ENCODE data around the gene KRT9. TPM values are rescaled to one million over a fixed set of nuclear protein-coding genes. Genes with fewer than 3 reads are reported as not detected.

The KRT9 gene
- total and polyA plus RNA-seq, 2 of the 13 experiments (the other 11 are each of a cell fraction or from before 2014, with no cell fraction given), result not detected

GRCh38 chr17:41579484-41580243 lies 7.8 kb upstream of the KRT9 start (continued):
- peak; percentile 53; the same call in 1 of the 2 replicates for TF ChIP-seq ZNF274 (CRISPR knock-in tag; IDR thresholded peaks at IDR 0.05)
- 0 out of 2 replicates have a peak, but pooled peaks have one; percentile 46 for TF ChIP-seq IRF2 (CRISPR knock-in tag; IDR thresholded peaks at IDR 0.05)
- no peak for TF ChIP-seq ZBTB37 (CRISPR knock-in tag; IDR thresholded peaks at IDR 0.05)
- TF ChIP-seq EEA1 (CRISPR knock-in tag; IDR thresholded peaks at IDR 0.05; ENCODE audit: borderline replicate concordance), result no peak
- TF ChIP-seq ZNF687 (CRISPR knock-in tag; IDR thresholded peaks at IDR 0.05), result peak; percentile 39

DNA sequence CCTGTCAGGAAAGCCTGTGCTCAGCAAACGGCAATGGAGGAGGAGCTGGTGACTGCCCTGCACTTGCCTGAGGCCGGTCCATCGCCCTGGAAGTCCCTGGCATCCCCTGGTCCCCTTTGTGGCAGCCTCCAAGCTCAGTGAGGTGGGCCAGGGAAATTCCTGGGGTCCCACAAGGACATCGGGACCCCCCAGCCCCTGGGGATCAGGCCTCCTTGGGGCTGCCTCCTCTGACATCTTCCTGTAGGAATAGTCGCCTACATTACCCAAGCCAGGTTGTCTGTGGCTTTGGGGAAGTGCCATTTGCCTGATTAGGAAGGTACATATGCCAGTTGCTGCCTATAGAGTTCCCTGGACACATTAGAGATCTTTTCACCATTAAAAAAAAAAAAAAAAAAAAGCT lies 7.1 kb upstream of the KRT9 start:
- no peaks in the 10 kb centered on the region for H3K79me2 ChIP-seq (ENCODE audit: insufficient read depth, low read length)
- 17% methylated on average over 5 of the region's 5 CpGs for WGBS (ENCODE audit: low lambda C conversion rate)
- in situ Hi-C loops (cut with HindIII; ENCODE audit: extremely low pct_ligation_motif_present, low pct_unique_long_range_greater_than_20kb), result no loop called here
- DNase-seq (ENCODE audit: low spot score) (no peak), FAIRE-seq (no peak), ATAC-seq (no peak)
- CTCF ChIA-PET (ENCODE audit: low intra/inter-chr PET ratio, low total read pairs), result interaction anchor here (1.3 to 1.7 kb wide), 3 partner anchors 70 to 87 kb away, joined by 4 to 10 read pairs (median 5); no protein-coding TSS in a partner anchor
- no peak overlapping the region for H3K27ac ChIP-seq (ENCODE audit: extremely low read length, insufficient read depth, low read length)
- TF ChIP-seq ZXDC (CRISPR knock-in tag; IDR thresholded peaks at IDR 0.05) (0 out of 2 replicates have a peak, but pooled peaks have one; percentile 16), TCF12 (IDR thresholded peaks at IDR 0.05) (no peak), TCF12 (CRISPR knock-in tag; IDR thresholded peaks at IDR 0.05) (no peak)
- H4K20me1 ChIP-seq (ENCODE audit: insufficient read depth, low read length), result no peaks in the 10 kb centered on the region
- no peak overlapping the region for H3K9ac ChIP-seq (ENCODE audit: insufficient read depth, low read depth, low read length)
- peaks cover 0 to 4% of the 10 kb centered on the region in 2 experiments; a peak in 2 of 5 replicates for H3K27me3 ChIP-seq (ENCODE audit: control insufficient read depth in 1 of 2, insufficient read depth in 2 of 2, low read length in 2 of 2)
- no peaks in the 10 kb centered on the region for H3K4me1 ChIP-seq (ENCODE audit: insufficient read depth, low read length)
- no peak overlapping the region for H3K4me2 ChIP-seq (ENCODE audit: low read depth, low read length)
- H3K36me3 ChIP-seq (replicated peaks in 1 of 2; ENCODE audit: control insufficient read depth in 1 of 2, insufficient read depth in 2 of 2, low read length in 2 of 2), result no peaks in the 10 kb centered on the region
- H3K4me3 ChIP-seq (replicated peaks in 1 of 3; ENCODE audit: insufficient read depth in 1 of 3, low read depth in 2 of 3, low read length in 3 of 3), result no peak overlapping the region
- POLR2A ChIA-PET, result interaction anchor here (1.0 kb wide), 1 partner anchor 109 kb away, joined by 3 read pairs; no protein-coding TSS in a partner anchor
- H3K9me3 ChIP-seq (ENCODE audit: low read length), result no peaks in the 10 kb centered on the region
- intact Hi-C loops (cut with micrococcal nuclease; ENCODE audit: unreplicated experiment), result loop anchor here (10.0 kb wide), 1 partner anchor 66 kb away; no protein-coding TSS in a partner anchor
- no peak overlapping the region for H2AFZ ChIP-seq (ENCODE audit: low read length)
- BruUV-seq (replicated peaks), result no TSS peak

All from HepG2 (cell line).